AG09309 (cell line): ENCODE data around the gene FBXO30.
A peak's percentile ranks its signal among the peaks of the same experiment; 100 is the strongest.

Source experiments
- DNase-seq: peaks from one replicate; pipeline ENCODE4 v3.0.0-alpha.2; 2010; ENCODE audit warnings: low read depth
- H3K4me3 ChIP-seq: 2 replicates; pipeline ENCODE4 v1.5.1; 2011; ENCODE audit warnings: mild to moderate bottlenecking, low read depth, low read length, moderate library complexity; ENCODE audit not compliant: control insufficient read depth
- CTCF ChIP-seq: IDR thresholded peaks from 2 replicates; pipeline ENCODE4 v1.5.1; 2011; ENCODE audit warnings: mild to moderate bottlenecking, low read depth, low read length, inconsistent platforms; ENCODE audit not compliant: insufficient read depth, control insufficient read depth; ENCODE audit errors: missing control alignments

FBXO30 gene

DNA sequence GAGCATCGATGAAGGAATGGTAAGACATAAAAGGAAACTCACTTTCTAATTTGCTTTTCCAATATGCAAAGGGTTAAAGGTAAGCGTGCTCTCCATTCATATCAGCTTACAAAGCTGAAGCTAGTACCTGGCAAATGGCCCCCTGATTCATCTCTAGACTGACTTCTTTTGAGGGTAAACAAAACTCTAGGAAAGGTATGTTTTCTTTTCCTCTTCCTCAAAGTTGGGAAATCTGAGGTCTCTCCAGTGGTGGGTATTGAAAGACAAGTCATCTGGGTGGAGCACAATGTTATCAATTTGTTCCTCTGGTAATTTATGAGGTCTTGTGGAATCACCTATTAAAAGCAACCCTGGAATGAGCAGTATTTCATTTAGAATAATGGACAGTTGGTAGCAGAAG, 7.9 kb upstream of the FBXO30 start:
- no peak for DNase-seq
- no peak for TF ChIP-seq CTCF
- no peak overlapping the region for H3K4me3 ChIP-seq

- H3K4me3 ChIP-seq: no peak overlapping the region
- no peak for DNase-seq
- TF ChIP-seq CTCF: no peak
Measured at GRCh38 chr6:145819994-145820393, 5.4 kb upstream of the FBXO30 start.

GRCh38 chr6:145818796-145819195, 4.2 kb upstream of the FBXO30 start:
- TF ChIP-seq CTCF: no peak
- no peak for DNase-seq
- H3K4me3 ChIP-seq: no peak overlapping the region

GRCh38 chr6:145816392-145816791, 1.8 kb upstream of the FBXO30 start:
- DNase-seq: no peak
- TF ChIP-seq CTCF: no peak
- H3K4me3 ChIP-seq: no peak overlapping the region

DNA sequence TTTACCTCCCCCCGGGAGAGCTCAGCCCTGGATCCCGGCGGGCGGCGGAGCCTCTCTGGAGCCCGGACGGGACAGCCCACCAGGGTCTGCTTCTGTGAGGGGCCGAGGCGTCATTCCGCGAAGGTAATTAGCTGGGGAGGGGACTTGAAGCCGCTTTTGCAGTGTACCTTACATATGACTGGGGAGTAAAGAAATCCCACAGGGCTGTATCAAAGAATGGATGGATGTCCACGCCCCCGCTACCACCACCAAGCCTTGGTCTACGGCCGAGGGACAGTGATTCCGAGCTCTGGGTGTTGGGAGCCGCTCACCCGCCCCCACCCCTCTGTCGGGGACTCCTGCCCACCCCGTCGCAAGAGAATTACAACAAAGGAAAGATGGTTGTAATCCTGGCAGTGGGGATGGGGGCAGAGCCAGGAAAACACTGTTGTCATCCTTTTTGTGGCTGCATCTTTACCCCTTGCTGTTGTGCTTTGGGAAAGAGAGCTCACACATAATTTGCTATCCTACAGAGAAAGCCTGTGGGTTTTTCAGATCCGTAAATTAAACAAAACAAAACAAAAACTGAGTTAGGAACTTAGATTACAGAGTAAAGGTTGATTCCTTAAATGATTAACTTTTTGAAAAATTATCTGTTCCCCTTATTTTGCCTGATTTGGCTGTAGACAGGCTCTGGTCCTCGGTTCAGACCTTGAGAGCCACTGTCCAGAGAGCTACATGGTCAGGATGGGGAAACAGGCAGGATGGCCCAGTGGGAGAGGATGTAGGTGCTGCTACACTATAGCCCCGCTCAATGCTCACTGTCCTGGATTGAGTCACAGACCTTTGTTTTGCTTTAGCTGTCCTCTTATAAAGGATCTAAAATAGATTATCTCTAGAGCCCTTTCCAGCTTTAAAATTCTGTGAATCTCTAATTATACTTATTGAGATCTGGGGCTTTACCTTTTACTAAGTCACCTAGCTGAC, 997 bp upstream of the FBXO30 start:
- H3K4me3 ChIP-seq: peak overlapping the region; percentile 76
- no peak for DNase-seq
- TF ChIP-seq CTCF: no peak

DNA sequence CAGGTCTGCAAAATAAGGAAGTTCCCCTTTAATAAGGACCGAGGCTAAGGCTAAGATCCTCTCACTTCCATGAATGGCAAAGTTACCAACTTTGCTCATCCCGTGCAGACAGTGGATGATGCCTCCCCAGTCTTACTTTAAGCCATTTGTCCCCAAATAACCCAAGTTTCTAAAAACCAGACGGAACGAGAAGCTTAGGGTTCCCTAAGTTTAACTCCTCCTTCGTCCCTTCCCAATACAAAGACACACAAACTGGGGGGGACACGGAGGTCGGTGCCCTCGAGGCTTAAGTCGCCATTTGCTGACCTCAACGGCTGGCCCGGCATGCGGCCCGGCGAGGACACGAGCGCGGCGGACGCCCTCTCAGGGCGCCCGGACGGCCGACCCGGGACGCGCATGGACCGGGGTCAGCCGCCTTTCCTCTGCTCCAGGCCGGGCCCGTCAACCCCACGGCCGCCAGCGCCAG, 527 bp downstream of the FBXO30 start:
- TF ChIP-seq CTCF: no peak
- peak overlapping the region; percentile 76 for H3K4me3 ChIP-seq
- DNase-seq: peak; percentile 3
